Nephron (organoid): Measurements from ENCODE around the gene UPF2.
"Not testable (repeated sequence)": the region's sequence is repeated elsewhere in the genome, so short reads cannot be mapped to it uniquely, and the experiment has no call there.

Experiments
- H3K27ac Mint-ChIP-seq, 3 experiments: 2 replicates each; pipeline ENCODE4 v1.8.0; 2020; ENCODE audit warnings: mixed read lengths in 3 of 3, mild to moderate bottlenecking in 2 of 3, moderate library complexity in 1 of 3
- H3K27me3 Mint-ChIP-seq: 2 replicates; pipeline ENCODE4 v1.8.0; 2021; ENCODE audit warnings: low read depth, mild to moderate bottlenecking, moderate library complexity, mixed read lengths
- H3K36me3 Mint-ChIP-seq: 2 replicates; pipeline ENCODE4 v1.8.0; 2020; ENCODE audit warnings: low read depth, mixed read lengths
- H3K4me1 Mint-ChIP-seq: 2 replicates; pipeline ENCODE4 v1.8.0; 2020; ENCODE audit warnings: mixed read lengths
- H3K4me3 Mint-ChIP-seq, 3 experiments: 2 replicates each; pipeline ENCODE4 v1.8.0; 2020; ENCODE audit warnings: mild to moderate bottlenecking in 3 of 3, mixed read lengths in 3 of 3, moderate library complexity in 2 of 3
- H3K9me3 Mint-ChIP-seq: 2 replicates; pipeline ENCODE4 v1.8.0; 2020; ENCODE audit warnings: mixed read lengths
- CTCF ChIP-seq, 3 experiments: fragments of 200-600 bp; sonication (generic); IDR thresholded peaks; one replicate each; pipeline ENCODE4 v1.5.0; 2021; ENCODE audit warnings: antibody characterized with exemption in 3 of 3; ENCODE audit not compliant: unreplicated experiment in 3 of 3

Gene UPF2

GRCh38 chr10:11894381-11895107 is 148.1 kb downstream of the UPF2 start:
- Mint-ChIP-seq H3K9me3 (no peaks in the 10 kb centered on the region), H3K36me3 (no peaks in the 10 kb centered on the region), H3K4me3 (no peak overlapping the region)

GRCh38 chr10:11893749-11894278 is 148.8 kb downstream of the UPF2 start:
- peaks cover 12% of the 10 kb centered on the region for H3K4me1 Mint-ChIP-seq
- H3K27me3 Mint-ChIP-seq = peaks cover 4% of the 10 kb centered on the region
- no peak overlapping the region for H3K27ac Mint-ChIP-seq
- no peak overlapping the region for H3K4me3 Mint-ChIP-seq
- H3K9me3 Mint-ChIP-seq = no peaks in the 10 kb centered on the region
- no peaks in the 10 kb centered on the region for H3K36me3 Mint-ChIP-seq
- no peak for TF ChIP-seq CTCF (IDR thresholded peaks at IDR 0.05; ENCODE audit: unreplicated experiment in 3 of 3)

More at GRCh38 chr10:11894381-11895107, 148.1 kb downstream of the UPF2 start:
- Mint-ChIP-seq H3K27me3 (peaks cover 4% of the 10 kb centered on the region), H3K27ac (no peak overlapping the region), H3K4me1 (peaks cover 13% of the 10 kb centered on the region)
- TF ChIP-seq CTCF (IDR thresholded peaks at IDR 0.05; ENCODE audit: unreplicated experiment in 3 of 3) = no peak

GRCh38 chr10:11891776-11892486 is 150.7 kb downstream of the UPF2 start:
- H3K27me3 Mint-ChIP-seq = peaks cover 8% of the 10 kb centered on the region
- no peaks in the 10 kb centered on the region for H3K9me3 Mint-ChIP-seq
- no peak overlapping the region for H3K4me3 Mint-ChIP-seq
- TF ChIP-seq CTCF (IDR thresholded peaks at IDR 0.05; ENCODE audit: unreplicated experiment in 3 of 3) = no peak
- no peaks in the 10 kb centered on the region for H3K4me1 Mint-ChIP-seq
- H3K36me3 Mint-ChIP-seq = no peaks in the 10 kb centered on the region
- no peak overlapping the region for H3K27ac Mint-ChIP-seq

- not testable (repeated sequence) for H3K4me1 Mint-ChIP-seq
Measured at GRCh38 chr10:11889263-11889662, 153.3 kb downstream of the UPF2 start.

GRCh38 chr10:11887381-11888227 is 155.0 kb downstream of the UPF2 start:
- Mint-ChIP-seq H3K36me3 (no peaks in the 10 kb centered on the region), H3K27ac (no peak overlapping the region), H3K4me1 (no peaks in the 10 kb centered on the region), H3K9me3 (no peaks in the 10 kb centered on the region), H3K4me3 (no peak overlapping the region), H3K27me3 (peaks cover 8% of the 10 kb centered on the region)
- no peak for TF ChIP-seq CTCF (IDR thresholded peaks at IDR 0.05; ENCODE audit: unreplicated experiment in 3 of 3)

More at GRCh38 chr10:11889263-11889662, 153.3 kb downstream of the UPF2 start:
- H3K27me3 Mint-ChIP-seq, H3K27ac Mint-ChIP-seq, H3K4me3 Mint-ChIP-seq, H3K36me3 Mint-ChIP-seq, H3K9me3 Mint-ChIP-seq: not testable (repeated sequence)

- TF ChIP-seq CTCF (IDR thresholded peaks at IDR 0.05; ENCODE audit: unreplicated experiment in 3 of 3) = no peak
- Mint-ChIP-seq H3K27me3 (peaks cover 8% of the 10 kb centered on the region), H3K9me3 (no peaks in the 10 kb centered on the region), H3K4me3 (no peak overlapping the region), H3K36me3 (no peaks in the 10 kb centered on the region), H3K27ac (no peak overlapping the region), H3K4me1 (no peaks in the 10 kb centered on the region)
Measured at GRCh38 chr10:11886851-11887250, 155.8 kb downstream of the UPF2 start.
